ENCODE results near the gene CTNNA2. TPM values are rescaled to one million over a fixed set of nuclear protein-coding genes. Genes with fewer than 3 reads are reported as not detected.

CTNNA2 gene
- total RNA-seq, 1 experiment from 2014 or later: not detected

- ChIA-PET POLR2A (ENCODE audit: unreplicated experiment) (no interaction called here), CTCF (no interaction called here)
- Histone ChIP-seq H4K20me1 (ENCODE audit: insufficient read depth) (no peaks in the 10 kb centered on the region), H3K9me2 (ENCODE audit: insufficient read depth) (no peaks in the 10 kb centered on the region; the same call in 1 of the 2 replicates), H3F3A (ENCODE audit: insufficient read depth, low read depth) (no peaks in the 10 kb centered on the region), H3K36me3 (ENCODE audit: low read depth) (no peaks in the 10 kb centered on the region), H3K4me3 (no peak overlapping the region), H2AFZ (no peak overlapping the region), H3K79me2 (ENCODE audit: low read depth) (no peaks in the 10 kb centered on the region), H3K27ac (no peak overlapping the region), H3K4me2 (no peak overlapping the region), H3K27me3 (ENCODE audit: insufficient read depth, low read depth) (0 out of 2 replicates have a peak, but pooled peaks cover 3% of the 10 kb centered on the region), H3K4me1 (replicated peaks; ENCODE audit: insufficient read depth) (no peaks in the 10 kb centered on the region), H3K9me3 (ENCODE audit: insufficient read depth, low read depth) (no peaks in the 10 kb centered on the region)
- intact Hi-C loops (cut with micrococcal nuclease; ENCODE audit: unreplicated experiment): no loop called here
- DNase-seq: no peak
- no TSS peak for BruUV-seq (replicated peaks)
- TF ChIP-seq, protein P1, sequence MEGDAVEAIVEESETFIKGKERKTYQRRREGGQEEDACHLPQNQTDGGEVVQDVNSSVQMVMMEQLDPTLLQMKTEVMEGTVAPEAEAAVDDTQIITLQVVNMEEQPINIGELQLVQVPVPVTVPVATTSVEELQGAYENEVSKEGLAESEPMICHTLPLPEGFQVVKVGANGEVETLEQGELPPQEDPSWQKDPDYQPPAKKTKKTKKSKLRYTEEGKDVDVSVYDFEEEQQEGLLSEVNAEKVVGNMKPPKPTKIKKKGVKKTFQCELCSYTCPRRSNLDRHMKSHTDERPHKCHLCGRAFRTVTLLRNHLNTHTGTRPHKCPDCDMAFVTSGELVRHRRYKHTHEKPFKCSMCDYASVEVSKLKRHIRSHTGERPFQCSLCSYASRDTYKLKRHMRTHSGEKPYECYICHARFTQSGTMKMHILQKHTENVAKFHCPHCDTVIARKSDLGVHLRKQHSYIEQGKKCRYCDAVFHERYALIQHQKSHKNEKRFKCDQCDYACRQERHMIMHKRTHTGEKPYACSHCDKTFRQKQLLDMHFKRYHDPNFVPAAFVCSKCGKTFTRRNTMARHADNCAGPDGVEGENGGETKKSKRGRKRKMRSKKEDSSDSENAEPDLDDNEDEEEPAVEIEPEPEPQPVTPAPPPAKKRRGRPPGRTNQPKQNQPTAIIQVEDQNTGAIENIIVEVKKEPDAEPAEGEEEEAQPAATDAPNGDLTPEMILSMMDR (conservative IDR thresholded peaks at IDR 0.05): no peak
- TF ChIP-seq EZH2 (IDR thresholded peaks at IDR 0.05; ENCODE audit: low read depth): no peak
Measured at GRCh38 chr2:79585701-79586433, 73.0 kb downstream of the CTNNA2 start.

DNA sequence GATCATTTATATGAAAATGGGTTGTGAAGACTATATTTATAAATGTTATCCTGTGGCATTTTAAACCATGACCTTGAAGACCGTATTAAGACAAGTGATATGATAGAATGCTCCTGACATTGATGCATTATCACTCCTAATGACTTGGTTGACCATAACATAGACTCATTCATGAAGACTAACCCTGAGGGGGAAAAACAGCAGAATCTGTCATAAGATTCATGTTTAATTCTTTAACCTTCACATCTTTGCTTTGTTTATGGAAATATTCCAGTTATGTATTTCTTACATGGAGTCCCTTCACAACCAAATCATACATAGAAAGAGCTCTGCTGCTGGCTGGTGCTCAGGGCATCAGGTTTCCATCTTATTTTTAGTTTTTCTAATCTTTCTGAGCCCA, 78.4 kb downstream of the CTNNA2 start:
- H3K9me2 ChIP-seq (ENCODE audit: insufficient read depth): no peaks in the 10 kb centered on the region
- H3K27me3 ChIP-seq (ENCODE audit: insufficient read depth, low read depth): 0 out of 2 replicates have a peak, but pooled peaks cover 3% of the 10 kb centered on the region
- no peak overlapping the region for H2AFZ ChIP-seq
- POLR2A ChIA-PET (ENCODE audit: unreplicated experiment): no interaction called here
- H4K20me1 ChIP-seq (ENCODE audit: insufficient read depth): no peaks in the 10 kb centered on the region
- H3K36me3 ChIP-seq (ENCODE audit: low read depth): no peaks in the 10 kb centered on the region
- TF ChIP-seq EZH2 (IDR thresholded peaks at IDR 0.05; ENCODE audit: low read depth): no peak
- TF ChIP-seq, protein P1 (conservative IDR thresholded peaks at IDR 0.05): no peak
- no peaks in the 10 kb centered on the region for H3F3A ChIP-seq (ENCODE audit: insufficient read depth, low read depth)
- H3K9me3 ChIP-seq (ENCODE audit: insufficient read depth, low read depth): no peaks in the 10 kb centered on the region
- CTCF ChIA-PET: no interaction called here
- no peaks in the 10 kb centered on the region for H3K4me1 ChIP-seq (replicated peaks; ENCODE audit: insufficient read depth)
- H3K27ac ChIP-seq: no peak overlapping the region
- H3K4me2 ChIP-seq: no peak overlapping the region
- no TSS peak for BruUV-seq (replicated peaks)
- intact Hi-C loops (cut with micrococcal nuclease; ENCODE audit: unreplicated experiment): no loop called here
- H3K4me3 ChIP-seq: no peak overlapping the region
- no peak for DNase-seq
- H3K79me2 ChIP-seq (ENCODE audit: low read depth): no peaks in the 10 kb centered on the region

DNA sequence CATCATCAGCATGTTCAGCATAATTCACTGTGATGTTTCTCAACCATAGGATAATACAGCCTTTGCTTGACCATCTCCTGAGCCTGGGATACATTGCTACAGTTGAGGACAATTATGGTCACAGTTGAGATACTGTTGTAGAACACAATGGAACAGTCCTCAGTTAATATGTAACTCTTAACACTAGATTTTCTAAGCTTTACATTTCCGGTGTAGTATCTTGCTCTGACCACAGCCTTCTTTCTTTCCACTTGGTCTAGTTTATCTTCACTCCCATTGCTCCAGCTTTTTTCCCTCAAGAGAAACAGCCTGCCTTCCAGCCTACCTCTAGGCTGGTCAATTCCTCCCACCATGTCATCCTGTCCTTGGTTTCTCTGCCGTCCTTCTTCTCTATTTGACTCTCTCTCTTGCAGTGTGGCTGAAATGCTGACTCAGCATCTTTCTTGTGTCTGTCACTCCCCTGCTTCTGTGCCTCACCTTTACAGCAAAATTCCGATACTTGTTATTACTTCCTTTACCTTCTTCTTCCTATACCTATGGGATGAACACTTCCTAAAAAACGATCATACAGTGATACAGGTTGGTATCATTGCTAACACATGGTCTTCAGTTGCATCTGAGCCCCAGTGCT, 80.5 kb downstream of the CTNNA2 start:
- no peaks in the 10 kb centered on the region for H3K4me1 ChIP-seq (replicated peaks; ENCODE audit: insufficient read depth)
- no peaks in the 10 kb centered on the region for H3K79me2 ChIP-seq (ENCODE audit: low read depth)
- TF ChIP-seq EZH2 (IDR thresholded peaks at IDR 0.05; ENCODE audit: low read depth): no peak
- TF ChIP-seq, protein P1 (conservative IDR thresholded peaks at IDR 0.05): no peak
- H3K27me3 ChIP-seq (ENCODE audit: insufficient read depth, low read depth): 0 out of 2 replicates have a peak, but pooled peaks cover 3% of the 10 kb centered on the region
- no peaks in the 10 kb centered on the region for H3F3A ChIP-seq (ENCODE audit: insufficient read depth, low read depth)
- no peak for DNase-seq
- H3K9me2 ChIP-seq (ENCODE audit: insufficient read depth): no peaks in the 10 kb centered on the region
- BruUV-seq (replicated peaks): no TSS peak
- no peak overlapping the region for H2AFZ ChIP-seq
- ChIA-PET POLR2A (ENCODE audit: unreplicated experiment) (no interaction called here), CTCF (no interaction called here)
- H3K4me2 ChIP-seq: no peak overlapping the region
- intact Hi-C loops (cut with micrococcal nuclease; ENCODE audit: unreplicated experiment): no loop called here
- no peaks in the 10 kb centered on the region for H4K20me1 ChIP-seq (ENCODE audit: insufficient read depth)
- H3K9me3 ChIP-seq (ENCODE audit: insufficient read depth, low read depth): no peaks in the 10 kb centered on the region
- H3K36me3 ChIP-seq (ENCODE audit: low read depth): no peaks in the 10 kb centered on the region
- H3K4me3 ChIP-seq: no peak overlapping the region
- H3K27ac ChIP-seq: no peak overlapping the region

Data from PC-9 (cell line).